HL-60/S4 treated with retinoic acid at 250 ng/mL for 4 days and 3 days (cell line): ENCODE data around the gene CD6.

ENCODE experiments used
- in situ Hi-C: fragments of 300-500 bp; cut with MboI; formaldehyde crosslinking; loops from 2 replicates; pipeline ENCODE4 v1.7.0; 2022; ENCODE audit warnings: low sequenced_read_pairs

Gene CD6, protein sequence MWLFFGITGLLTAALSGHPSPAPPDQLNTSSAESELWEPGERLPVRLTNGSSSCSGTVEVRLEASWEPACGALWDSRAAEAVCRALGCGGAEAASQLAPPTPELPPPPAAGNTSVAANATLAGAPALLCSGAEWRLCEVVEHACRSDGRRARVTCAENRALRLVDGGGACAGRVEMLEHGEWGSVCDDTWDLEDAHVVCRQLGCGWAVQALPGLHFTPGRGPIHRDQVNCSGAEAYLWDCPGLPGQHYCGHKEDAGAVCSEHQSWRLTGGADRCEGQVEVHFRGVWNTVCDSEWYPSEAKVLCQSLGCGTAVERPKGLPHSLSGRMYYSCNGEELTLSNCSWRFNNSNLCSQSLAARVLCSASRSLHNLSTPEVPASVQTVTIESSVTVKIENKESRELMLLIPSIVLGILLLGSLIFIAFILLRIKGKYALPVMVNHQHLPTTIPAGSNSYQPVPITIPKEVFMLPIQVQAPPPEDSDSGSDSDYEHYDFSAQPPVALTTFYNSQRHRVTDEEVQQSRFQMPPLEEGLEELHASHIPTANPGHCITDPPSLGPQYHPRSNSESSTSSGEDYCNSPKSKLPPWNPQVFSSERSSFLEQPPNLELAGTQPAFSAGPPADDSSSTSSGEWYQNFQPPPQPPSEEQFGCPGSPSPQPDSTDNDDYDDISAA

GRCh38 chr11:60971520-60971919 is at the start of gene CD6:
TSS of gene CD6 (plus strand) at chr11:60971680. CDS start at chr11:60971866, 186 bp downstream.
- in situ Hi-C loops = no loop called here

GRCh38 chr11:60921777-60922335 is 49.6 kb upstream of the CD6 start:
- in situ Hi-C loops = no loop called here

- in situ Hi-C loops = no loop called here
Observed at GRCh38 chr11:60922906-60923305, 48.6 kb upstream of the CD6 start.

GRCh38 chr11:60923326-60923725 is 48.2 kb upstream of the CD6 start:
- in situ Hi-C loops = no loop called here

DNA sequence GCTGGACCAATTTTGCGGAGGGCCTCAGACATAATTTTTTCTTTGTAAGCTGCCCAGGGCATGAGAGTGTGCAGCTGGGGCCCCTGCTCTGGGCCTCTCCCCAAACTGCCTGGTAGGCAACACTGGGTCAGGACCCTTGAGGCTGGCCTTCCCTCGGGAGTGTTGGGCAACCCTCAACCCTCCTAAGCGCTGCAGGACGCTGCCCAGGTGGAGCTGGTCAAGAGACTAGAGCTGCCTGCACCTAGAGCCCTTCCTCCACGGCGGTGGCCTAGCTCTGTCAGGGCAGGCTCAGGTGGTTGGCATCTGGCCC is 47.7 kb upstream of the CD6 start:
- in situ Hi-C loops = no loop called here

DNA sequence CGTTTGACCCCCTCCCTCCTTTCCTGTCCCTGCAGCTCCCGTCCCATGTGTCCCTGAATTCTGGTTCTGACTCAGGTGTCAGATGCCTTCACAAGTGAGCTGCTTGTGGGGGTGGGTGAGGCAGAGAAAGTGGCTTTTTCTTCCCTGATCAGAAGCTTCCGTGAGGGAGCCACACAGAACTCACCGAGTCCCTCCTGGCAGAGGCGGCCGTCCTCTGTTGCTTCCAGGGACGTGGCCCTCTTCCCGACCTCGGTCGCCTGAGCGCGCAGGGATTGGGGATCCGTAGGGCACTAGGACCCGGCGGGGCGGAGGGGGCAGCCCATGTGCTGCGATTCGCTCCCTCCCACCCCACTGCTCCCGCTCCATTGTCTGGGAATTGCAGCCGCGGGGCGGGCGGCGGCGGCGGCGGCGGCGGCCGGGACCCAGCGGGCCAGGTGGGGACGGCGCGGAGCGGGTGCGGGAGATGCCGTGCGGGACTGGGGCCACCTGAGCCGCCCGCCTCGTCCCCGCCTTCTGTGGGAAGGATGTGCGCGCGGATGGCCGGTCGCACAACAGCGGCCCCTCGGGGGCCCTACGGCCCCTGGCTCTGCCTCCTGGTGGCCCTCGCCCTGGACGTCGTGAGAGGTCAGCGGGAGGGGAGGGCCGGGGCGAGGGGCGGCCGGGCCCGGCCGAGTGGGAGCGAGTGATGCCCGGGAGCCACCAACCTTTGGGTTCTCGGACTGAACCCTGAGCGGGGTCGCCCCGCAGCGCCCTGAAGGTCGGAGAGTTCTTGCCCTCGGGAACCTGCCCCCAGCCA is 47.2 kb upstream of the CD6 start, which contains the start of gene TMEM132A:
Gene TMEM132A, plus strand, starts transcription at position 351 of the 796 bp plus-strand sequence. Its CDS starts 174 bp downstream, at position 525.
- in situ Hi-C loops = no loop called here

GRCh38 chr11:60924906-60925853 is 46.3 kb upstream of the CD6 start:
- in situ Hi-C loops = no loop called here

DNA sequence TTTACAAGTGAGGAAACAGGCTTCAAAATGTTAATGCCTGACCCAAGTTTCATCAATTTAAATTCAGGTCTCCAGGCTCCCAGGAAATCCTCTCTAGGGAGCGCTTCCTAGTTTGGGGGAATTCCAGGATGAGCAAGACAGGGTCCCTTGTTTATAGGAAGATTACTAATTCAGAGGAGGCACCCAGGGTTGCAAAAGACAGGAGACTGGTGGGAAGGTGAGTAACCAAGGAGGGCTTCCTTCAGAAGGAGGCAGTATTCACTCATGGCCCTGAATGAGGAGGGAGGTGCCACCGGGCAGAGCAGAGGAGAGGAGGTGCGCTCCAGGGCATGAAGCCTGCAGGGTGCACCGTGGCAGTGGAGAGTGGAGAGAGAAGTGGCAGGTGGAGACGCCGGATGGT is 45.6 kb upstream of the CD6 start:
- in situ Hi-C loops = no loop called here

DNA sequence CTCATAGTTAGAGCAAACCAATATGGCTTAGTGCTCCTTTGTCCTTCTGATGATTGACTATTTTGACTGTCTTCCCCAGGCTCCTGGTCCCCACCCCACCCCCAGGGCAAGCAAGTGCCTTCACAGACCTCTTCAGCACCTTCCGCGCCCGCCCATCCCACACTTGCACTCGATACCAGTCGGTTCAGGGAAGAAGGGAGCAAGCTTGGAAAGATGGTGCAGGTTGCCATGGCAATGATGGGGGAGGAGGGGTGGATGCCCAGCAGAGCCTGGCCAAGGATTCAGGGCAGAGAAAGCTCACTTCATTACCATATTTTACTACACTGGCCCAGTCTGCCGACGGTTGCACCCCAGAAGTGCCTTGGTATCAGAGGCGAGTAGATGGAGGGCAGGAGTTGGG is 45.0 kb upstream of the CD6 start:
- in situ Hi-C loops = no loop called here

GRCh38 chr11:60927061-60927592 is 44.4 kb upstream of the CD6 start:
- in situ Hi-C loops = no loop called here

GRCh38 chr11:60927600-60927999 is 43.9 kb upstream of the CD6 start:
- in situ Hi-C loops = no loop called here

DNA sequence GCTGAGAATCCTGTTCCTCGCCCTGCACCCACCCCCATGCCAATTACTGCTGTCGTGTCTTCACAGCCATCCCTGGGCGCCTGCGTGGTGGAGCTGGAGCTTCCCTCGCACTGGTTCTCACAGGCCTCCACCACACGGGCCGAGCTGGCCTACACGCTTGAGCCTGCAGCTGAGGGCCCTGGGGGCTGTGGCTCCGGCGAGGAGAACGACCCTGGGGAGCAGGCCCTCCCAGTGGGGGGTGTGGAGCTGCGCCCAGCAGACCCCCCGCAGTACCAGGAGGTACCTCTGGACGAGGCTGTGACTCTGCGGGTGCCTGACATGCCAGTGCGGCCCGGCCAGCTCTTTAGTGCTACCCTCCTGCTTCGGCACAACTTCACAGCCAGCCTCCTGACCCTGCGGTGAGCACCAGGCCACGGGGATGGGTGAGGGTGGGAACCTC is 42.9 kb upstream of the CD6 start:
- in situ Hi-C loops = no loop called here

GRCh38 chr11:60929764-60930163 is 41.7 kb upstream of the CD6 start:
- in situ Hi-C loops = no loop called here

DNA sequence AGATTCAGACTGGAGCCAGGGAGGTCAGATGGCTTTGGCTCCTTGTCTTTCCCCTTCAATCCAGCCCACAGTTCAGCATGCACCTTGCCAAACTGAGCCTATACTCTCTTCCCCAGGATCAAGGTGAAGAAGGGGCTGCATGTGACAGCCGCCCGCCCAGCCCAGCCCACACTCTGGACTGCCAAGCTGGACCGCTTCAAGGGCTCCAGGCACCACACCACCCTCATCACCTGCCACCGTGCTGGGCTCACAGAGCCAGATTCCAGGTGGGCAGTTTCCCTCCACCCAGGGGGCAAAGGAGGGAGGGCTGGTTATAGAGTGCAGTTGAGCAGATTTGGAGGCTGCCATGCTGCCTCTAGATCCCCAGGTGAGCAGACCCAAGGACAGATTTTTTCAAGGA is 41.1 kb upstream of the CD6 start:
- in situ Hi-C loops = no loop called here

GRCh38 chr11:60931917-60932316 is 39.6 kb upstream of the CD6 start:
- in situ Hi-C loops = no loop called here

- in situ Hi-C loops = no loop called here
Observed at GRCh38 chr11:60932605-60933356, 38.7 kb upstream of the CD6 start.

DNA sequence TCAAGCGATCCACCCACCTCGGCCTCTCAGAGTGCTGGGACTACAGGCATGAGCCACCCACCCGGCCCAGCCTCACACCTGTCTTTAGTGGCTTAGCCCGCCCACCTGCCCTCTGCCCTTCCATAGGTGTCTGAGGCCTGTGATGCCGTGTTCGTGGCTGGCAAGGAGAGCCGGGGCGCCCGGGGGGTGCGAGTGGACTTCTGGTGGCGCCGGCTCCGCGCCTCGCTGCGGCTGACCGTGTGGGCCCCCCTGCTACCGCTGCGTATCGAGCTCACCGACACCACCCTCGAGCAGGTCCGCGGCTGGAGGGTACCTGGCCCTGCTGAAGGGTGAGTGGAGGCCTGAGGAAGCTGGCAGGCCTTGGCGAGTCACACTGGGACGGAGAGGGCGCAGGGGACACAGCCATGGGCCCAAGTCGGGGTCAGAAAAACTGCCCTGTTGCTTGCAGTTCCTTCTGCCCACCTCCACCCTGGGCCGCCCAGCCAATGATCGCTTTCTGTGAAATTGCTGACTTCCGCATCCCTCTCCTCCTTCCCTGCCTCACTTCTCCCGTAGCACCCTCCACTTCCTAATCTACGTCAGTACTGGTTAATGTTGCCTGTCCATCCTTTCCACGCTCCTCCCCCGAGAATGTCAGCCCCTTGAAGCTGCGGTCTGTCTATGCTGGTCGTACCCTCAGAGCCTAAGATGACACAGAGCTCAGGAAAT is 37.9 kb upstream of the CD6 start:
- in situ Hi-C loops = no loop called here

DNA sequence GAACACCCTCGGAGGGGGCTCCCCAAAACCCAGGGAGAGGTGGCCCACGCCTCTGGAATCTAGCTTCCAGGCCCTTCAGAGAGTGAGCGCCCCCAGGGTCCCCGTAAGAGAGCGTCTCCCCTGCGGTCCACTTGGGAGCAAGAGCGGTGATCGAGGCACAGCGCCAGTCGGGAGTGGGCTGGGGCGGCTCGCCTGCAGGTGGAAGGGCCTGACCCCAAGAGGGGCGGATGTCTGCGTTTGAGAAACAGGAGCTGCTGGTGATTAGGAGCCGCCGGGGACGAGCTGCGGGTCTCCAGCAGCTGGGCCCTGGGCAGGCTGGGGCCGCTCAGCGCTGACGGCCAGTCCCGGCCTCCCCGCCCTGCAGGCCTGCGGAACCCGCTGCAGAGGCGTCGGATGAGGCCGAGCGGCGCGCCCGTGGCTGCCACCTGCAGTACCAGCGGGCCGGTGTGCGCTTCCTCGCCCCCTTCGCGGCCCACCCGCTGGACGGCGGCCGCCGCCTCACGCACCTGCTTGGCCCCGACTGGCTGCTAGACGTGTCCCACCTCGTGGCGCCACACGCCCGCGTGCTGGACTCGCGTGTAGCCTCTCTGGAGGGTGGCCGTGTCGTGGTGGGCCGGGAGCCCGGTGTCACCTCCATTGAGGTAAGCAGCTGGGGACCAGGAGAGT is 37.2 kb upstream of the CD6 start:
- in situ Hi-C loops = no loop called here
